ENCODE data around the gene NSUN6.
"Not testable (repeated sequence)": the region's sequence is repeated elsewhere in the genome, so short reads cannot be mapped to it uniquely, and the experiment has no call there.

NSUN6 gene

DNA sequence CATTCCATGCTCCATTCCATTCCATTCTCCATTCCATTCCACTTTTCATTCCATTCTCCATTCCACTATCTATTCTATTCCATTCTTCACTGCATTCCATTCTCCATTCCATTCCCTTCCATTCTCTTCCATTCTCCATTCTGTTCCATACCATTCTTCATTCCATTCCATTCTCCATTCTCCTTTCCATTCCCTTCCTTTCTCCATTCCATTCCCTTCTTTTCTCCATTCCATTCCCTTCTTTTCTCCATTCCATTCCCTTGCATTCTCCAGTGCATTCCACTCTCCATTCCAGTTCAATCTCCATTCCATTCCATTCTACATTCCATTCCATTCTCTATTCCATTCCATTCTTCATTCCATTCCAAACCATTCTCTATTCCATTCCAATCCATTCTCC, 80.3 kb downstream of the NSUN6 start:
- H3K27ac ChIP-seq, result no peak overlapping the region
- H3K4me3 ChIP-seq, result no peak overlapping the region
- TF ChIP-seq, protein P1, sequence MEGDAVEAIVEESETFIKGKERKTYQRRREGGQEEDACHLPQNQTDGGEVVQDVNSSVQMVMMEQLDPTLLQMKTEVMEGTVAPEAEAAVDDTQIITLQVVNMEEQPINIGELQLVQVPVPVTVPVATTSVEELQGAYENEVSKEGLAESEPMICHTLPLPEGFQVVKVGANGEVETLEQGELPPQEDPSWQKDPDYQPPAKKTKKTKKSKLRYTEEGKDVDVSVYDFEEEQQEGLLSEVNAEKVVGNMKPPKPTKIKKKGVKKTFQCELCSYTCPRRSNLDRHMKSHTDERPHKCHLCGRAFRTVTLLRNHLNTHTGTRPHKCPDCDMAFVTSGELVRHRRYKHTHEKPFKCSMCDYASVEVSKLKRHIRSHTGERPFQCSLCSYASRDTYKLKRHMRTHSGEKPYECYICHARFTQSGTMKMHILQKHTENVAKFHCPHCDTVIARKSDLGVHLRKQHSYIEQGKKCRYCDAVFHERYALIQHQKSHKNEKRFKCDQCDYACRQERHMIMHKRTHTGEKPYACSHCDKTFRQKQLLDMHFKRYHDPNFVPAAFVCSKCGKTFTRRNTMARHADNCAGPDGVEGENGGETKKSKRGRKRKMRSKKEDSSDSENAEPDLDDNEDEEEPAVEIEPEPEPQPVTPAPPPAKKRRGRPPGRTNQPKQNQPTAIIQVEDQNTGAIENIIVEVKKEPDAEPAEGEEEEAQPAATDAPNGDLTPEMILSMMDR (IDR thresholded peaks at IDR 0.05), result no peak
- no peak for DNase-seq (ENCODE audit: low spot score)

DNA sequence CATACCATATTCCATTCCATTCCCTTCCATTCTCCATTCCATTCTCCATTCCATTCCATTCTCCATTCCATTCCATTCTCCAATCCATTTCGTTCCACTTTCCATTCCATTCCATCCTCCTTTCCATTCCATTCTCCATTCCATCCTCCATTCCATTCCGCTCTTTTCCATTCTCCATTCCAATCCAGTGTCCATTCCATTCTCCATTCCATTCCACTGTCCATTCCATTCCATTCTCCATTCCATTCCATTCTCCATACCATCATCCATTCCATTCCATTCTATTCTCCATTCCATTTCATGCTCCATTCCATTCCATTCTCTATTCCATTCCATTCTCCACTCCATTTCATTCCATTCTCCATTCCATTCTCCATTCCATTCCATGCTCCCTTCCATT, 81.0 kb downstream of the NSUN6 start:
- not testable (repeated sequence) for H3K4me3 ChIP-seq; H3K27ac ChIP-seq; DNase-seq (ENCODE audit: low spot score)

DNA sequence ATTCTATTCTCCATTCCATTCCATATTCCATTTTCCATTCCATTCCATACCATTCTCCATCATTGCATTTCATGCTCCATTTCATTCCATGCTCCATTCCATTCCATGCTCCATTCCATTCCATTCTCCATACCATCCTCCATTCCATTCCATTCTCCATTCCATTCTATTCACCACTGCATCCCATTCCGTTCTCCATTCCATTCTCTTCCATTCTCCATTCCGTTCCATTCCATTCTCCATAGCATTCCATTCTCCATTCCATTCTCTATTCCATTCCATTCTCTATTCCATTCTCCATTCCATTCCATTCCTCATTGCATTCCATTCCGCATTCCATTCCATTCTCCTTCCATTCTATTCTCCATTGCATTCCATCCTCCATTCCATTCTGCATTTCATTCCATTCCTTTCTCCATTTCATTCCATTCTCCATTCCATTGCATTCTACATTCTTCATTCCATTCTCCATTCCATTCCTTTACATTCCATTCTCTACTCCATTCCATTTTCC, 84.0 kb downstream of the NSUN6 start:
- no peak overlapping the region for H3K27ac ChIP-seq

DNA sequence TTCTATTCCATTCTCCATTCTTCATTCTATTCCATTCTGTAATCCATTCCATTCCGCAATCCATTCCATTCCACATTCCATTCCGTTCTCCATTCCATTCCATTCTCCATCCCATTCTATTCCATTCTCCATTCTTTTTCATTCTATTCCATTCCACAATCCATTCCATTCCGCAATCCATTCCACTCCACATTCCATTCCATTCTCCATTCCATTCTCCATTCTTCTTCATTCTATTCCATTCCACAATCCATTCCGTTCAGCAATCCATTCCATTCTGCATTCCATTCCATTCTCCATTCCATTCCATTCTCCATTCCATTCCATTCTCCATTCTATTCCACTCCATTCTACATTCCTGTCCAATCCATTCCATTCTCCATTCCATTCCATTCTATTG, 85.2 kb downstream of the NSUN6 start:
- Histone ChIP-seq H3K27ac (no peak overlapping the region), H3K4me3 (no peak overlapping the region)
- DNase-seq (ENCODE audit: low spot score), result no peak
- TF ChIP-seq, protein P1 (IDR thresholded peaks at IDR 0.05), result no peak

More for the DNA sequence above, 84.0 kb downstream of the NSUN6 start:
- DNase-seq (ENCODE audit: low spot score), result no peak
- TF ChIP-seq, protein P1 (IDR thresholded peaks at IDR 0.05), result no peak
- H3K4me3 ChIP-seq, result no peak overlapping the region

DNA sequence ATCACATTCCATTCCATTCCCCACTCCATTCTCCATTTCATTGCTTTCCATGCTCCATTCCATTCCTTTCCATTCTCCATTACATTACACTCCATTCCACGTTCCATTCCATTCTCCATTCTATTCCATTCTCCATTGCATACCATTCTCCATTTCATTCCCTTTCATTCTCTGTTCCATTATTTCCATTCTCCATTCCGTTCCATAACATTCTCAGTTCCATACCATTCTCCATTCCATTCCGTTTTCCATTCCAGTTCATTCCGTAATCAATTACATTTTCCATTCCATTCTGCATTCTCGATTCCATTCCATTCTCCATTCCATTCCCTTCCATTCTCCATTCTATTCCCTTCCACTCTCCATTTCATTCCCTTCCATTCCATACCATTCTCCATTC, 86.4 kb downstream of the NSUN6 start:
- TF ChIP-seq, protein P1 (IDR thresholded peaks at IDR 0.05), result no peak
- no peak for DNase-seq (ENCODE audit: low spot score)
- Histone ChIP-seq H3K27ac (no peak overlapping the region), H3K4me3 (no peak overlapping the region)

DNA sequence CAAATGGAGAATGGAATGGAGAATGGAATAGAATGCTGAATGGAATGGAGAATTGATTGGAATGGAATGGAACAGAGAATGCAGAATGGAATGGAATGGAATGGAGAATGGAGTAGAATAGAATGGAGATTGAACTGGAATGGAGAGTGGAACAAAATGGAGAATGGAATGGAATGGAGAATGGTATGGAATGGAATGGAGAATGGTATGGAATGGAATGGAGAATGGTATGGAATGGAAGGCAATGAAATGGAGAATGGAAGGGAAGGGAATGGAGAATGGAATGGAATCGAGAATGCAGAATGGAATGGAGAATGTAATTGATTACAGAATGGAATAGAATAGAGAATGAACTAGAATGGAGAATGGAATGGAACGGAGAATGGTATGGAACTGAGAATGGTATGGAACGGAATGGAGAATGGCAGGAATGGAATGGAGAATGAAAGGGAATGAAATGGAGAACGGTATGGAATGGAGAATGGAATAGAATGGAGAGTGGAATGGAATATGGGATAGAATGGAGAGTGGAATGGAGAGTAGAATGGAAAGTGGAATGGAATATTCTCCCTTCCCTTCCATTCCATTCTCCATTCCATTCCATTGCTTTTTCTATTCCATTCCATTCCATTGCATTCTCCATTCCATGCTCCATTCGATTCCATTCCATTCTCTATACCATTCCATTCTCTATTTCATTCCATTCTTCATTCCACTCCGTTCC, 88.2 kb downstream of the NSUN6 start:
- no peak for DNase-seq (ENCODE audit: low spot score)
- H3K4me3 ChIP-seq, result no peak overlapping the region
- H3K27ac ChIP-seq, result no peak overlapping the region
- TF ChIP-seq, protein P1 (IDR thresholded peaks at IDR 0.05), result no peak

DNA sequence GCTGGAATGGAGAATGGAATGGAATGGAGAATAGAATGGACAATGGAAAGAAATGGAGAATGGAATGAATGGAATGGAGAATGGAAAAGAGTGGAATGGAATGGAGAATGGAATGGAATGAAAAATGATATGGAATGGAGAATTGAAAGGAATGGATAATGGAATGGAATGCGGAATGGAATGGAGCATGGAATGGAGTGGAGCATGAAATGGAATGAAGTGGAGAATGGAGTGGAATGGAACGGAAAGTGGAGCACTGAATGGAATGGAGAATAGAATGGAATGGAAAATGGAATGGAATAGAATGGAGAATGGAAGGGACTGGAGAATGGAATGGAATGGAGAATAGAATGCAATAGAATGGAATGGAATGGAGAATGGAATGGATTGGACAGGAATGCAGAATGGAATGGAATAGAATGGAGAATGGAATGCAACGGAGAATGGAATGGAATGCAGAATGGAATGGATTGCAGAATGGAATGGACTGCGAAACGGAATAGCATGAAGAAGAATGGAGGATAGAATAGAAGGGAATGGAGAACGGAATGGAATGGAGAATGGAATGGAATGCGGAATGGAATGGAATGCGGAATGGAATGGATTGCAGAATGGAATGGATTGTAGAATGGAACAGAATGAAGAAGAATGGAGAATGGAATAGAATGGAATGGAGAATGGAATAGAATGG, 89.4 kb downstream of the NSUN6 start:
- TF ChIP-seq, protein P1 (IDR thresholded peaks at IDR 0.05), result no peak
- no peak overlapping the region for H3K27ac ChIP-seq
- DNase-seq (ENCODE audit: low spot score), result no peak
- no peak overlapping the region for H3K4me3 ChIP-seq

Measured in coronary artery (tissue), 2 donors.